Suprapubic skin (tissue), 4 donors: ENCODE results near the gene FOXO3.
A peak's percentile ranks its signal among the peaks of the same experiment; 100 is the strongest.

Experiments used
- CTCF ChIP-seq, 2 donors: fragments of 200-600 bp in 1 of 2; fragments of 450-650 bp in 1 of 2; sonication (generic) in 1 of 2; IDR thresholded peaks; one replicate each; pipeline ENCODE4 v1.5.1; 2016 to 2019; ENCODE audit warnings: antibody characterized with exemption in 2 of 2, mild to moderate bottlenecking in 1 of 2, moderate library complexity in 1 of 2
- EP300 ChIP-seq: sonication (generic); formaldehyde crosslinking; IDR thresholded peaks from one replicate; pipeline ENCODE4 v1.6.1; 2017; ENCODE audit warnings: antibody characterized with exemption
- POLR2A ChIP-seq, 2 donors: fragments of 450-650 bp; IDR thresholded peaks; one replicate each; pipeline ENCODE4 v1.6.1; 2017; ENCODE audit warnings: antibody characterized with exemption in 2 of 2, mild to moderate bottlenecking in 2 of 2, moderate library complexity in 2 of 2
- POLR2AphosphoS5 ChIP-seq, 3 donors: sonication (generic); formaldehyde crosslinking; IDR thresholded peaks; one replicate each; pipeline ENCODE4 v1.6.1; 2017; ENCODE audit warnings: antibody characterized with exemption in 3 of 3

- TF ChIP-seq CTCF (IDR thresholded peaks at IDR 0.05) (peak; percentile 76 to 78), EP300 (no peak), POLR2AphosphoS5 (IDR thresholded peaks at IDR 0.05) (no peak), POLR2A (IDR thresholded peaks at IDR 0.05) (no peak)
Measured at GRCh38 chr6:108526739-108527174, 34.0 kb upstream of the FOXO3 start.
